HPDE6-E6E7 (cell line): ENCODE data around the gene FEM1B.
"Not testable (repeated sequence)": the region's sequence is repeated elsewhere in the genome, so short reads cannot be mapped to it uniquely, and the experiment has no call there.

ENCODE experiments used
- DNase-seq: peaks from one replicate; pipeline ENCODE4 v3.0.0; 2011; ENCODE audit warnings: missing footprints; ENCODE audit errors: extremely low spot score

The FEM1B gene

DNA sequence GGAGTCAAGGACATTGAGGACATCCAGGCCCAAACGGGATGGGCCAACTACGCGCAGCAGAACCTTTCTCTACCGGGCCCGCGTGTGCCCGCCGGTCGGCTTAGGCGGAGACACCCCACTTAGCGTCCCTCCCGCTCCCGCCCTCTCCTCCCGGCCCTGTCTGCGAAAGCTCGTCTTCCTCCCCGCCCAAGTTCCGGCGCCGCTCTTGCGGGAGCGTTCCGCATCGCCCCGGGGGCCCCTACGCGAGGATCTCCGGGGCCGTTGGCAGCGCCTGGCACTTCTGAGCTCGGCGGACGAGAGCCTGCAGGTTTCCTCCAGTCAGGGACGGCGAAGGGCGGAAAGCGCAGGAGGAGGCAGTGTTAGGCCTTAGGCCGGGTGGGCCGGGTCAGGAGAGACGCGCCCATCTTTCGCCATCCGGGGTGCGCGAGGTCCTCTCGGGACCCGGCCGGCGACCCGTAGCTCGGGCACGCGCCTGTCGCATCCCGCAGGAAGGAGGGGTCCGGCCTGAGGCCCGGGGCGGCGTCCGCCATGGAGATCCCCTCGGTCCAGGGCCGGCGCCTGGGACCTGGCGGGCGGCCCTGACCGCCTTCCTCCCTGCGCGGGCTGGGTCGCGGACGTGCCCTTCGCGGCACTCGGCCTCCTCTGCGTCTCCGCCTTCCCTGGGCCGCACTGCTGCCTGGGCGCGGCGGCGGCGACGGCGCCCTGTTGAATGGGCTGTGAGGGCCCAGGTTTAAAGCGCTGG lies at the start of gene FEM1B:
TSS of gene FEM1B (plus strand) at position 143 of the 742 bp plus-strand sequence. CDS start 673 bp downstream, outside the sequence.
- peak; percentile 58 for DNase-seq

DNA sequence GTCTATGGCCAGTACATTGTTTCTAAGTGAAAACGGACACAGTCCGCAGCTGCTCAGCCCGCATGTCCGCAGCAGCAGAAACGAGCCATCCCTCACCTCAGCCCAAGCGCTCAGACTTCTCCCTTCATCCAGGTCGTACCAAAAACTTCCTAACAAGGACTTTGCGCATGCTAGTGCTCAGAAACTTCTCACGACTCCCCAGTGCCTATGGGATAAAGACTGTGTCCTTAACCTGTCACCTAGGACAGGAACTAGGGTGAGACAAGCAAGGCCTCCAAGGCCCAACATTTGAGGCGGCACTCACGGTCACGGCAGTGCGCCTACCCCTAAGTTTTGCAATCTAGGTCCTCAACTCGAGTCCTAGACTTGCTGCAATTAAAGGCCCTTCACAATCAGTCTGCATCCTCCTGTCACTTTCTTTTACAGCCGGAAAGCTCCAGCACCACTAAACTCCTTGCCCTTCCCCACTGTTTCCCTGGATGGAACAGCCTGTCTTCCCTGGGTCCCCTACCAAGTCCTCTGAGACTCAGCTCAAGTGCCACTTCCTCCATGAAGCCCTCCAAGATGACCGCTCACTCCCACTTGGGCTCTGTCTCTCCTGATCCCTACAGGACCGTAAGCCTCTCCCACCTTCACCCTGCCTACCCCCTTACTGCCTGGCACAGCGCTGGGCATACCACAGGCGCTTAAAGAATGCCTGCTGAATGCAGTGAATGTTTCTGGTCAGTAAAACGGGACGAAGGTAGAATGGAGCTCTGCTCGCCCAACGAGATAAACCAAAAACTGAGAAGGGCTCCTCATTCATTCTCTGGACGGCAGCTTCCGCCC lies 49.2 kb upstream of the FEM1B start:
- no peak for DNase-seq

DNA sequence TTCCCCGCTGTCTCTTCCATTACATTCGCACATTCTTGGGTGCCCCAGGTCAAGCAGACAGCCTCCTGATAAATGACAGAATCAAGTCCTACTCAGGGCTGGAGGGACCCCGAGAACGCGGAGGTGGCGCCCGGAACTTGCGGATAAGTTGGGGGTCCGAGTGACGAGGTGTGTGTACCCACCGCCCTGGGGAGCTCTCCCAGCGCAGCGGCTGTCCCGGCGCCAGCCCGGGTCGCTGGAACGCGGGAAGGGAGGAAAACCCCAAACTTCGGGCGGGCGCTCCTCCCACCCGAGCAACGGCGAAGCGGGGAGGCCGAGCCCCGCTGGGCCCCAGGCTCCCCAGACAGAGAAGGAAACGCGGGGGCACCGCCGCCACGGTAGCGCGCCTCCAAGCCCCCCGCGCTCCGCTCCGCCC lies 48.6 kb upstream of the FEM1B start:
- DNase-seq: no peak

DNA sequence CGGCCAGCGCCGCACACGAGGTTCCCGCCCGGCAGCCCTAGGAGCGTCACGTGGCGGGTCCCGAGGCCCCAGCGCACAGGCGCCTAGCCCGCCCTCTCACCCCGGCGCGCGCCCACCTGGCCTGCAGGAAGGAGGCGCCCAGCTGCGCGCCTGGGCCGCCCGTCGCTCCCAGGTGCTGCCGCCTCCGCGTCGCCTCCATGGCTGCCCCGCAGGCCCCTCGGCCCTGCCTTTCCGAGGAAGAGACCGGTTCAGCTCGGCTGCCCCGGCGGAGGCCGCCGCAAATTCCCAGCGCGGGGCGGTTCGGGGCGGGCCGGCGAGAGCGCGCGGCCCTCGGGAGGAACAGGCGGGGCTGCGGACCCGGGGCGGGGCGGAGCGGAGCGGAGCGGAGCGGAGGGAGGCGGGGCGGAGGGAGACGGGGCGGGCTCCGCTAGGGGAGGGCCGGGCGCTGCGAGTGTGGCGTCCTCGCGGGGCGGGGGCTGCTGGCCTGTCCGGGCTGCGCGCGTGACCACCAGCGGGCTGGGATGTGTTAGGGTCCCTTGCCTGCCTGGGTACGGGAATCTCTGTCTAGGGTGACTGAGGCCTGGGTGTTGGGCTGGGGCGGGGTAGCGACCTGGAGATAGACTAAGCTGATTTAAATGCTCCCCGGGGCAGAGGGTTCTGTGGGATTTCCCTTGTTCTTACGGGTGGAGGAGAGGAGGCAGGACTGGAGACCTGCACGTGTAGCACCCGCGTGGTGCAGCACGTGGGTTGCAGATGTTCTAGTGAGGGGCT lies 48.0 kb upstream of the FEM1B start, which contains the start of gene CLN6:
TSS of gene CLN6 (minus strand) at position 343 of the 771 bp plus-strand sequence. CDS start at position 199, 144 bp downstream.
- peak; percentile 78 for DNase-seq

DNA sequence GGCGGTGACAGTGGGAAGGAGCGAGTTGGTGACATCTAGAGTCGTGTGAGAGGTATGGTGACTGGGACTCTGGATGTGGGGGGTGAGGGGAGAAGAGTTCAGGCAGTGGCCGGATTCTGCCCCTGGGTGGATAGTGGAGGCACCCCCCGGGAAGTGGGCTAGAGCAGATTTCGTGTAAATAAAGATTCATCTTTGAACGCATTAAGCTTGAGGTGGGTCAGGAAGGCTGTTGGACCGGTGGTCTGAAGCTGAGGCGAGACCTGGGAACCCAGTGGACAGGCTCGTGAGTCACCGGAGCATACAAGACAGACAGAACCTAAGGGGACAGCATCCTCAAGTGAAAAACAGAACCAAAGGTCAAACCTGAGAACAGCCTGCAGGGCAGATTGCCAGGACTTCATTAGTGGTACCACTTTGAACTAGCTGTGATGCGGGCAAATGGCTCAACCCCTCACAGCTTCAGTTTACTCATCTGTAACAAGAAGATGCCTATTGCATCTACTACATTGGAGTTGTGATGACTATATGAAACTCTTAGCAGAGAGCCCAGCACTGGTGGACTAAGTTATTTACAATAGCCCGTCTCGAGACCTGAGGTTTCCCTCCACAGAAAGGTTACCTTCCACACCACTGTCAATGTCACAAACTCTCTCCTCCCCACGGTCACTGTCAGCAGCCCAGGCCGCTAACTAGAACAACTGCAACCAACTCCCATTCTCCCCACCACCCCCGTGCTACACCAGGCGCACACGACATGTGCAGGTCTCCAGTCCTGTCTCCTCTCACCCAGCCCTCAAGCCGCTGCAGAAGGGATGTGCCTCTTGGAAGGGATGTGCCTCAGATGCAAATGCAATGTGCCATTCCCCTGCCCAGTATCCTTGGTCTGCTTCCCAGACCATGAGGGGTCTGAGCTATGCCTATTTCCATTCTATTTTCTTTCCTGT lies 47.1 kb upstream of the FEM1B start:
- DNase-seq: no peak

DNA sequence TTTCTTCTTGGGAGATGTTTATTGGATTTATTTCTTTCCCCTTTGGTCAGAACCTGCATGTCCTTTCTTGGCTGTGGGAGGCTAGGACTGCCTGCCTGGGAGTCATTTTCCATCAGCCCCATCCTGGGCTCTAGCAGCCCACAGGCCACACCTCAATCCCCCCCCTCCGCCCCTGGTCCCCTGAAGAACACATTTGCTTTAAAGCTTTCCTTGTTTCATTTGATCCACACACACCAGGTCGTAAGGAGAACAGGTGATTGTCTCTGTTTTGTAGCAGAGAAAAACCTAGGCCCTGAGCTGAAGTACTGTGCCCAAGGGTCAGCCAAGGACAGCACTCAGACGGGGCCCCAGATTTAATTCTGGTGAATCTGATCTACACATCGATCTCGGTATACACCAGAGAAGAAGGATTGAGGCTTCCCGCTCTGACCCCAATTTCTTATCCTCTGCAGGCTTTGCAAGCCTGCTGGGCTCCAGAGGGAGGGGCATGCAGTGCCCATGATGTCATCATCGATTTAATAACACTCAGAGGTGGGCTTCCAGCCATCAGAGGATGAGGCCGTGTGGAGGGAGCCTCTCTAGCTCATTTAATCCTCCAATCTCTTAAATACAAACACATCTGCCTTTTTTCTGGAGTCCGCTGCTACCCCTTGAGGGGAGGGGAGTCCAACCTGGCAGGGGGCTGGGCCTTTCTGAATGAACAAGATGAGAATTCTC lies 46.3 kb upstream of the FEM1B start:
- no peak for DNase-seq

GRCh38 chr15:68232449-68232848 lies 45.1 kb upstream of the FEM1B start:
- no peak for DNase-seq

DNA sequence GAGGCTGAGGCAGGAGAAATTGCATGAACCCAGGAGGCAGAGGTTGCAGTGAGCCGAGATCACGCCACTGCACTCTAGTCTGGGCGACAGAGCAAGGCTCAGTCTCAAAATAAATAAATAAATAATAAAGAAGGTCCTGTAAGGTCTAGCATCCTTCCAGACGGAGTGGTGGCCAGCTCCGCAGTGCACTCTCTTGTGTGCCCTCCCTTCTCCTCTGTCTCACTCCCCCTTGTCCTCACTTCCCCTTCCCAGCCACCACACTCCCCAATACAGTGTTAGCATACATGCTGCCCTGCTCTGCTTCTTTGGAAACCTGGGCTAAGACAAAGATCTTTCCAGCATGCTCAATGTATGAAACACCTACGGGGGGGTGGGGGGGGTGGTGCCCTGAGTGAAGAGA lies 44.6 kb upstream of the FEM1B start:
- DNase-seq: no peak

DNA sequence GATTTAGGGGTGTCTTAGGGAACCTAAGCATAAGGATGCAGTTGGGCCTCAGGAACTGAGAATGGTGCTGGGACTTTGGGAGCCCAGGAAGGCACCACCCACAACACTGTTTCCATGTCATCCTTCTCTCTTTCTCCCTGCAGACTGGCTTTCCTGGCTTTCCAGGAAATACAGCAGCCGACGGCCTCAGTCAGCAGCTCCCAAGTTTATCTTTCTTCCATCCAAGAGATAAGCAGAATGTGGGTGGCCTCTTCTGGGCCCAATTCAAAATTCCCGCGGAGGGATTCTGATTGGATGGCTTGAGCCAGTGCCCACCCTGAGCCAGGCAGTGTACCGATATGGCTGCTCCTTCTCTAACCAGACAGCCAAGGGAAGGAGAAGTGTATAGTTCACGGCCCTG lies 43.5 kb upstream of the FEM1B start:
- DNase-seq: no peak

DNA sequence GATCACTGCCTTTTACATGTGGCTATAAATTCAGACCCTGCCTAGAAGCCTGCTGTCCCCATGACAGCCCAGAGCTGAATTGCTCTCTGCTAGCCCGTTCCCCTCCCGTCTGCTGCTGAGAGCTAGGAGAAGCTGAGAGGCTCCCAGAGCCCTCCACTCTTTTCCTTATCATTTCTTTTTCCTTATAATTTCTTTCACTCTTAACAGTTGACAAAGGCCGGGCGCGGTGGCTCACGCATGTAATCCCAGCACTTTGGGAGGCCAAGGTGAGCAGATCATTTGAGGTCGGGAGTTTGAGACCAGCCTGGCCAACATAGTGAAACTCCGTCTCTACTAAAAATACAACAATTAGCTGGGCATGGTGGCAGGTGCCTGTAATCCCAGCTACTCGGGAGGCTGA lies 43.0 kb upstream of the FEM1B start:
- not testable (repeated sequence) for DNase-seq

GRCh38 chr15:68235022-68235421 lies 42.5 kb upstream of the FEM1B start:
- no peak for DNase-seq

DNA sequence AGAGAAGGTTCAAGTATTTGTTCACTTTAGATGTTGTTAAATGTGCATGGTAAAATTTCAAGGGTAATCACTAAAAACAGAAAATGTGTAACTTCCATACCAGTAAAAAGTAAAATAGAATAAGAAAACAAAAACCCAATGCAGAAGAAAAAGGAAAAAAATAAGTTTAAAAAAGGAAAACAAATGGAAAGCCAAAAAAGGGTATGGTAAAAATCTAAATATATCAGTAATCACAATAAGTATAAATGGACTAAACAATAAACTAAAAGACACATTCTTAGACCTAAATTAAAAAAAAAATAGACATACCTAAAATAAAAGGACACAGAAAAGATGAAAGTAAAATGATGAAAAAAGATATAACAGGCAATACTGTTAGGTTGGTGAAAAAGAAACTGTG lies 38.5 kb upstream of the FEM1B start:
- DNase-seq: no peak

GRCh38 chr15:68241088-68241935 lies 36.2 kb upstream of the FEM1B start:
- no peak for DNase-seq

- DNase-seq: no peak
Measured at GRCh38 chr15:68244235-68244634, 33.3 kb upstream of the FEM1B start.

DNA sequence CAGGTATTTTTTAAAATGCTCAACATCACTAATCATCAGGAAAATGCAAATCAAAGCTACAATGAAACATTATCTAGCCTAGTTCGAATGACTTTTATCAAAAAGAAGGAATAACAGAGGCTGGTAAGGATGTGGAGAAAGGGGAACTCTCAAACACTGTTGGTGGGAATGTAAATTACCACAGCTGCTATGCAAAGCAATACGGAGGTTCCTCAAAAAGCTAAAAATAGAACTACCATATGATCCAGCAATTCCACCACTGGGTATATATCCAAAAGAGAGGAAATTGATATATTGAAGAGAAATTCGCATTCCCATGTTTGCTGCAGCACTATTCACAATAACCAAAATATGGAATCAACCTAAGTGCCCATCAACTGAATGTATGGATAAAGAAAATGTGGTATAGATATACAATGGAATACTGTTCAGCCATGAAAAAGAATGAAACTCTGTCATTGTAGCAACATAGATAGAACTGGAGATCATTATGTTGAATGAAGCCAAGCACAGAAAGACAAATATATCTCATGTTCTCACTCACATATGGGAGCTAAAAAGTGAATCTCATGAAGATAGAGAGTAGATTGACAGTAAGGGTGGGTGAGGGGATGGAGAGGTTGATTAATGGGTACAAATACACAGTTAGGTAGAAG lies 28.4 kb upstream of the FEM1B start:
- no peak for DNase-seq

GRCh38 chr15:68252925-68253534 lies 24.5 kb upstream of the FEM1B start:
- no peak for DNase-seq

- peak; percentile 58 for DNase-seq
Measured at GRCh38 chr15:68256675-68257450, 20.7 kb upstream of the FEM1B start.

- no peak for DNase-seq
Measured at GRCh38 chr15:68258692-68259091, 18.9 kb upstream of the FEM1B start.
